Epithelial cell of alveolus of lung (primary cell): ENCODE results near the gene SLC5A9. TPM values are rescaled to one million over a fixed set of nuclear protein-coding genes. Genes with fewer than 3 reads are reported as not detected.

Source experiments
- total RNA-seq: library from RNA; depleted of rRNA; stranded (reverse); fragments of >200 nt; gene quantifications from 2 replicates; pipeline ENCODE4 v1.2.1, GENCODE V29; 2015

SLC5A9 gene
- not detected in 2 replicates for total RNA-seq

DNA sequence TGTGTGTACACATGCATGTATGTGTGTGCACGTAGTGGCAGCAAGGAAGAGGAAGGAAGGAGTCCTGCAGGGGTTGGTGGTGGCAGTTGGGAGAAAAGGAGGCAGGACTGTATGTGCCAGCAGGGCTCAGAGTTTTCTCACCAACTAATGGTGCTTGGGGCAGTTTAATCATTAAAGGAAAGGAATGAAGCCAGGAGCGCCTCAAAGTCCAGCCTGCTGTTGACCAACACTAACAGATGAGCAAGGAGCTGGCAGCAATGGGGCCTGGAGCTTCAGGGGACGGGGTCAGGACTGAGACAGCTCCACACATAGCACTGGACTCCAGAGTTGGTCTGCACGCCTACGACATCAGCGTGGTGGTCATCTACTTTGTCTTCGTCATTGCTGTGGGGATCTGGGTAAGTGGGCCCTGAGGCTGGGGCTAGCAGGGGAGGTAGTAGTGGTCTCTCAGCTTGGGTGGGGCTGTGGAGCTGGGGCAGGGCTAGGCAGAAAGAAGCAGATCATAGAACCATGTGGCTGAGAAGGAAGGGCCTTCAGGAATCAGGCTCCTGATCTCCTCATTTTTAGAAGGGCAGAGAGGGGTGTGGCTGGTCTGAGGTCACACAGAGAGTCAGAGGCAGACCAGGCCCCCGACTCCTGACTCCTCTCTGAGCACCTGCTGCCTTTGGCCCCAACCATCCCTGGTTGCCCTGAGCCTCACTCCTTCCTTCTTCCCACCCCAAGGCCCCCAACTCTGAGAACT lies at the start of gene SLC5A9:
TSS of gene SLC5A9 (plus strand) at position 216 of the 742 bp plus-strand sequence. CDS start at position 237, 21 bp downstream.

Other genes with a start within 250 kb of the SLC5A9 start
- gene TRABD2B, start 225.3 kb upstream of the SLC5A9 start, total RNA-seq, result under 0.01 TPM in 1 of 2 replicates, not detected in the other
- gene SPATA6, start 249.5 kb downstream of the SLC5A9 start, total RNA-seq, result 3.1 and 6.4 TPM in 2 replicates